ENCODE results near the gene ACP1. TPM values are rescaled to one million over a fixed set of nuclear protein-coding genes. Genes with fewer than 3 reads are reported as not detected.

The ACP1 gene
- total RNA-seq, 1 donor from 2014 or later, result 81.4 TPM

DNA sequence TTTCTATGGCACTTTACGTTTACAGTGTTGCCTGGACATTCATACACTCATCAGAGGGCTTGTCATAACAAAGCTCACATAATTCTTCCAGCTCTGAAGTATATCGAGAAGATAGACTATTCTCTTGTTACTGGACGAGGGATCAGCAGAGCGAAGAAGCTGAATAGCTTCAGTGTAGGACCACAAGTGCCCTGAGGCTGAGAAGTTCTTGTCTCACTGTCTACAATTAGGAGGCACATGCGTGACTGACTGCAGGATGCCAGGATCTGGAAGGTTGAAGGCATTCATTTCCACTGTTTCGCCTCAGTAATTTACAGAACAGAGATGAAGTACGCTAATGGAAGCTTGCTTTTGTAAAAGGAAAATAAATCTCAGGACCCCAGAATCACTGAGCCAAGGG, 10.5 kb upstream of the ACP1 start:
- H3K27me3 Mint-ChIP-seq (ENCODE audit: unreplicated experiment), result no peaks in the 10 kb centered on the region
- TF ChIP-seq, protein P1, sequence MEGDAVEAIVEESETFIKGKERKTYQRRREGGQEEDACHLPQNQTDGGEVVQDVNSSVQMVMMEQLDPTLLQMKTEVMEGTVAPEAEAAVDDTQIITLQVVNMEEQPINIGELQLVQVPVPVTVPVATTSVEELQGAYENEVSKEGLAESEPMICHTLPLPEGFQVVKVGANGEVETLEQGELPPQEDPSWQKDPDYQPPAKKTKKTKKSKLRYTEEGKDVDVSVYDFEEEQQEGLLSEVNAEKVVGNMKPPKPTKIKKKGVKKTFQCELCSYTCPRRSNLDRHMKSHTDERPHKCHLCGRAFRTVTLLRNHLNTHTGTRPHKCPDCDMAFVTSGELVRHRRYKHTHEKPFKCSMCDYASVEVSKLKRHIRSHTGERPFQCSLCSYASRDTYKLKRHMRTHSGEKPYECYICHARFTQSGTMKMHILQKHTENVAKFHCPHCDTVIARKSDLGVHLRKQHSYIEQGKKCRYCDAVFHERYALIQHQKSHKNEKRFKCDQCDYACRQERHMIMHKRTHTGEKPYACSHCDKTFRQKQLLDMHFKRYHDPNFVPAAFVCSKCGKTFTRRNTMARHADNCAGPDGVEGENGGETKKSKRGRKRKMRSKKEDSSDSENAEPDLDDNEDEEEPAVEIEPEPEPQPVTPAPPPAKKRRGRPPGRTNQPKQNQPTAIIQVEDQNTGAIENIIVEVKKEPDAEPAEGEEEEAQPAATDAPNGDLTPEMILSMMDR (IDR thresholded peaks at IDR 0.05), result no peak
- no peak for DNase-seq (ENCODE audit: extremely low spot score, unreplicated experiment)
- peaks cover 3% of the 10 kb centered on the region for H3K4me1 Mint-ChIP-seq (ENCODE audit: unreplicated experiment)
- peaks cover 14% of the 10 kb centered on the region for H3K9me3 Mint-ChIP-seq (ENCODE audit: unreplicated experiment)
- H3K4me3 Mint-ChIP-seq (ENCODE audit: unreplicated experiment), result no peak overlapping the region
- peaks cover 28% of the 10 kb centered on the region for H3K36me3 Mint-ChIP-seq (ENCODE audit: unreplicated experiment)
- peak overlapping the region; percentile 60 for H3K27ac Mint-ChIP-seq (ENCODE audit: unreplicated experiment)

DNA sequence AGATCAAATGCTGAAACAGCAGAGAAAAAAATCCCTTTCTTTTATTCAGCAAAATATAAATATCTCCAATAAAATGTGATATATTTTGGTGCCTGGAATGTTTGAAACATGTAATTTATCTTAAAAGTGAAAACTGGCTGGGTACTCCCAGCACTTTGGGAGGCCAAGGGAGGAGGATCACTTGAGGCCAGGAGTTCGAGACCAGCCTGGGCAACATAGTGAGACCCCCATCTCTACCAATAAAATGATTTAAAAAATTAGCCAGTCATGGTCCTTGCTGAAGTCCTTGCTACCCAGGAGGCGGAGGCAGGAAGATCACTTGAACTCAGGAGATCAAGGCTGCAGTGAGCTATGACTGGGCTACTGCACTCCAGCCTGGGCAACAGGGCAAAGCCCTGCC, 9.6 kb upstream of the ACP1 start:
- H3K27ac Mint-ChIP-seq (ENCODE audit: unreplicated experiment), result no peak overlapping the region
- peaks cover 3% of the 10 kb centered on the region for H3K4me1 Mint-ChIP-seq (ENCODE audit: unreplicated experiment)
- TF ChIP-seq, protein P1 (IDR thresholded peaks at IDR 0.05), result no peak

DNA sequence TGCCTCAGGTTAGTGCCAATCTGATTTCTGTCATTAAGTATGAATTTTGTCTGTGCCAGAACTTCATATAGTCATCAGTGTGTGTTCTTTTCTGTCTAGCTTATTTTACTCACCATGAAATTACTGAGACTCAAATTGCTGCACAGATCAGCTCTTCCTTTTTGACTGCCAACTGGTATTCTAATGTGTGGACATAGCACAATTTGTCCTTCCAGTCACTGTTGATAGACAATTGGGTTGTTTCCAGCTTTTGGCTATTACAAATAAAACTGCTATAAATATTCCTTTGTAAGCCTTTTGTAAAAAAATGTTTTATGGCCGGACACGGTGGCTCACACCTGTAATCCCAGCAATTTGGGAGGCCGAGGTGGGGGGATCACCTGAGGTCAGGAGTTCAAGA, 8.7 kb upstream of the ACP1 start:
- Mint-ChIP-seq H3K27me3 (ENCODE audit: unreplicated experiment) (no peaks in the 10 kb centered on the region), H3K4me1 (ENCODE audit: unreplicated experiment) (peaks cover 3% of the 10 kb centered on the region), H3K27ac (ENCODE audit: unreplicated experiment) (no peak overlapping the region), H3K36me3 (ENCODE audit: unreplicated experiment) (peaks cover 33% of the 10 kb centered on the region), H3K9me3 (ENCODE audit: unreplicated experiment) (peaks cover 14% of the 10 kb centered on the region), H3K4me3 (ENCODE audit: unreplicated experiment) (no peak overlapping the region)
- DNase-seq (ENCODE audit: extremely low spot score, unreplicated experiment), result no peak
- TF ChIP-seq, protein P1 (IDR thresholded peaks at IDR 0.05), result no peak

More for the DNA sequence above, 9.6 kb upstream of the ACP1 start:
- H3K4me3 Mint-ChIP-seq (ENCODE audit: unreplicated experiment), result no peak overlapping the region
- H3K9me3 Mint-ChIP-seq (ENCODE audit: unreplicated experiment), result peaks cover 14% of the 10 kb centered on the region
- peaks cover 26% of the 10 kb centered on the region for H3K36me3 Mint-ChIP-seq (ENCODE audit: unreplicated experiment)
- no peaks in the 10 kb centered on the region for H3K27me3 Mint-ChIP-seq (ENCODE audit: unreplicated experiment)
- no peak for DNase-seq (ENCODE audit: extremely low spot score, unreplicated experiment)

DNA sequence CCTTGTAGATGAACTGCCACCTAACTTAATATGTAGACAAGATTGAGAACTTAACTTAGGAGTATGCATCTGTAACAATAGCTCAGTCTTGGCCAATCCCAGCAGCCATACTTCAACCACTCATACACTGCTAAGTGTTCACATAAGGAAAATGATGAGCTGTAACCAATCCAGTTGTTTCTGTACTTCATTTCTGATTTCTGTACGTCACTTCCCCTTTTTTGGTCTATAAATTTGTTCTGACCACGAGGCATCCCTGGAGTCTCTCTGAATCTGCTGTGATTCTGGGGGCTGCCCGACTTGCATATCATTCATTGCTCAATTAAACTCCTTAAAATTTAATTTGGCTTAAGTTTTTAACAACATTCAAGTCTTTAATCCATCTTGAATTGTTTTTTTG, 7.3 kb upstream of the ACP1 start:
- Mint-ChIP-seq H3K9me3 (ENCODE audit: unreplicated experiment) (peaks cover 14% of the 10 kb centered on the region), H3K27ac (ENCODE audit: unreplicated experiment) (no peak overlapping the region), H3K27me3 (ENCODE audit: unreplicated experiment) (no peaks in the 10 kb centered on the region), H3K36me3 (ENCODE audit: unreplicated experiment) (peaks cover 32% of the 10 kb centered on the region), H3K4me3 (ENCODE audit: unreplicated experiment) (no peak overlapping the region), H3K4me1 (ENCODE audit: unreplicated experiment) (peaks cover 3% of the 10 kb centered on the region)
- TF ChIP-seq, protein P1 (IDR thresholded peaks at IDR 0.05), result no peak
- no peak for DNase-seq (ENCODE audit: extremely low spot score, unreplicated experiment)

DNA sequence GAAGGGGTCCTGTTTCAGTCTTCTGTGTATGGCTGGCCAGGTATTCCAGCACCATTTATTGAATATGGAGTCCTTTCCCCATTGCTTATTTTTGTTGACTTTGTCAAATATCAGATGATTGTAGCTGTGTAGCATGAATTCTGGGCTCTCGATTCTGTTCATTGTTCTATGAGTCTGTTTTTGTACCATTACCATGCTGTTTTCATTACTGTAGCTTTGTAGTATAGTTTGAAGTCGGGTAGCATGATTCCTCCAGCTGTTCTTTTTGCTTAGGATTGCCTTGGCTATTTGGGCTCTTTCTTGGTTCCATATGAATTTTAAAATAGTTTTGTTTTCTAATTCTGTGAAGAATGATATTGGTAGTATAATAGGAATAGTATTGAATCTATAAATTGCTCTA, 6.9 kb upstream of the ACP1 start:
- H3K27me3 Mint-ChIP-seq (ENCODE audit: unreplicated experiment), result no peaks in the 10 kb centered on the region
- H3K4me1 Mint-ChIP-seq (ENCODE audit: unreplicated experiment), result peaks cover 6% of the 10 kb centered on the region
- no peak overlapping the region for H3K27ac Mint-ChIP-seq (ENCODE audit: unreplicated experiment)
- peaks cover 14% of the 10 kb centered on the region for H3K9me3 Mint-ChIP-seq (ENCODE audit: unreplicated experiment)
- DNase-seq (ENCODE audit: extremely low spot score, unreplicated experiment), result no peak
- H3K4me3 Mint-ChIP-seq (ENCODE audit: unreplicated experiment), result no peak overlapping the region
- TF ChIP-seq, protein P1 (IDR thresholded peaks at IDR 0.05), result no peak
- peaks cover 36% of the 10 kb centered on the region for H3K36me3 Mint-ChIP-seq (ENCODE audit: unreplicated experiment)

Data from osteocyte (in vitro differentiated cells).